HepG2 (cell line): ENCODE data around the gene MFAP3L. TPM values are rescaled to one million over a fixed set of nuclear protein-coding genes. Genes with fewer than 3 reads are reported as not detected.
A peak's percentile ranks its signal among the peaks of the same experiment; 100 is the strongest.

Experiments
- ATAC-seq: fragments of 200-7000 bp; cut with Tn5 transposase; 3 replicates; pipeline ENCODE4 v1.9.1; 2020; ENCODE audit warnings: mild to moderate bottlenecking, moderate library complexity
- BruUV-seq: library from RNA; stranded (reverse); fragments of 400-500 nt; replicated peaks from 2 replicates; lab custom pipeline; 2021; lab: Mats Ljungman, UMichigan
- CTCF ChIA-PET: fragments of 300-600 bp; formaldehyde crosslinking; extraction: SDS; loops from one replicate; lab custom pipeline; 2021; ENCODE audit warnings: low total read pairs, inconsistent platforms, low intra/inter-chr PET ratio; lab: Yijun Ruan, JAX
- POLR2A ChIA-PET: fragments of 350-600 bp; sonication (Branson Sonifier 250); formaldehyde crosslinking; loops from one replicate; lab custom pipeline; 2020; ENCODE audit warnings: antibody characterized with exemption, inconsistent platforms; lab: Yijun Ruan, JAX
- DNase-seq: peaks from one replicate; pipeline ENCODE4 v3.0.0-alpha.2; 2015; ENCODE audit warnings: low spot score
- FAIRE-seq: peaks from 3 replicates; lab custom pipeline; 2011; peaks lifted over from hg19 to GRCh38; lab: Jason Lieb, UNC
- H2AFZ ChIP-seq: one replicate; pipeline ENCODE4 v1.6.1; 2011; ENCODE audit warnings: low read length, inconsistent platforms
- H3K27ac ChIP-seq: fragments of 300-600 bp; 3 replicates; pipeline ENCODE4 v1.8.0; 2011; ENCODE audit warnings: mixed run types, mild to moderate bottlenecking, mixed read lengths, low read length, inconsistent platforms; ENCODE audit not compliant: insufficient read depth; ENCODE audit errors: extremely low read length
- H3K27me3 ChIP-seq, 2 experiments: fragments of 200-600 bp in 1 of 2; 2 replicates in 1 of 2; 3 replicates in 1 of 2; pipeline versions ENCODE4 v1.6.0 to v1.8.0; 2011; ENCODE audit warnings: low read length in 2 of 2, mild to moderate bottlenecking in 2 of 2, moderate library complexity in 2 of 2, inconsistent platforms in 1 of 2; ENCODE audit not compliant: insufficient read depth in 2 of 2, control insufficient read depth in 1 of 2
- H3K36me3 ChIP-seq, 2 experiments: fragments of 200-600 bp in 1 of 2; replicated peaks in 1 of 2; 2 replicates in 1 of 2; 3 replicates in 1 of 2; pipeline versions ENCODE4 v1.5.1 to v1.8.0; 2011; ENCODE audit warnings: low read length in 2 of 2, inconsistent platforms in 1 of 2; ENCODE audit not compliant: insufficient read depth in 2 of 2, control insufficient read depth in 1 of 2
- H3K4me1 ChIP-seq: 2 replicates; pipeline ENCODE4 v1.5.1; 2012; ENCODE audit warnings: low read length, inconsistent platforms; ENCODE audit not compliant: insufficient read depth
- H3K4me2 ChIP-seq: 2 replicates; pipeline ENCODE4 v1.6.0; 2011; ENCODE audit warnings: low read depth, low read length, inconsistent platforms
- H3K4me3 ChIP-seq, 3 experiments: fragments of 200-600 bp in 1 of 3; sonication (generic), shearing (Covaris generic) in 1 of 3; replicated peaks in 1 of 3; 2 replicates each; pipeline ENCODE4 v1.5.1; 2011 to 2016; ENCODE audit warnings: low read length in 3 of 3, inconsistent platforms in 2 of 3, low read depth in 2 of 3, mild to moderate bottlenecking in 2 of 3, control low read depth in 1 of 3, mixed read lengths in 1 of 3; ENCODE audit not compliant: insufficient read depth in 1 of 3
- H3K79me2 ChIP-seq: one replicate; pipeline ENCODE4 v1.6.1; 2011; ENCODE audit warnings: low read length, inconsistent platforms; ENCODE audit not compliant: insufficient read depth
- H3K9ac ChIP-seq: 2 replicates; pipeline ENCODE4 v1.6.0; 2011; ENCODE audit warnings: mild to moderate bottlenecking, low read depth, low read length, inconsistent platforms; ENCODE audit not compliant: insufficient read depth
- H3K9me3 ChIP-seq: 2 replicates; pipeline ENCODE4 v1.5.1; 2012; ENCODE audit warnings: mild to moderate bottlenecking, low read length
- H4K20me1 ChIP-seq: 2 replicates; pipeline ENCODE4 v1.6.0; 2011; ENCODE audit warnings: inconsistent platforms, mild to moderate bottlenecking, low read length, moderate library complexity; ENCODE audit not compliant: insufficient read depth
- RAD21 ChIP-seq: fragments of 450-650 bp; formaldehyde crosslinking; IDR thresholded peaks from 2 replicates; pipeline ENCODE4 v1.5.0; 2020; ENCODE audit warnings: mild to moderate bottlenecking
- RFX5 ChIP-seq: IDR thresholded peaks from 2 replicates; pipeline ENCODE4 v1.6.1; 2011; ENCODE audit warnings: low read depth, low read length, improper control_type of control experiment
- SMARCC2 ChIP-seq: fragments of 450-650 bp; IDR thresholded peaks from 2 replicates; pipeline ENCODE4 v1.6.1; 2017; ENCODE audit warnings: antibody characterized with exemption, mild to moderate bottlenecking
- STAG1 ChIP-seq: sonication (generic); formaldehyde crosslinking; IDR thresholded peaks from 2 replicates; pipeline ENCODE4 v1.4.0; 2020; ENCODE audit warnings: missing genetic modification reagents
- XRCC5 ChIP-seq: fragments of 200-400 bp; formaldehyde crosslinking; optimal IDR thresholded peaks from 2 replicates; pipeline ENCODE3; 2017; ENCODE audit warnings: mild to moderate bottlenecking, low read length
- ZNF292 ChIP-seq: sonication (generic); formaldehyde crosslinking; IDR thresholded peaks from 2 replicates; pipeline ENCODE4 v1.8.1; 2022; ENCODE audit warnings: mild to moderate bottlenecking, low read depth, missing genetic modification reagents, borderline replicate concordance
- ZNF777 ChIP-seq: sonication (generic); formaldehyde crosslinking; IDR thresholded peaks from 2 replicates; pipeline ENCODE4 v1.4.0; 2020; ENCODE audit warnings: missing genetic modification reagents
- ZSCAN9 ChIP-seq: IDR thresholded peaks from 2 replicates; pipeline ENCODE4 v1.6.1; 2016; ENCODE audit warnings: borderline replicate concordance
- WGBS: methylation state at CpG from one replicate; pipeline ENCODE4 v1.1.6; 2017; ENCODE audit warnings: low lambda C conversion rate; 5-methylcytosine and 5-hydroxymethylcytosine counted together
- in situ Hi-C: cut with HindIII; loops from 2 replicates; pipeline ENCODE4 v1.10.0; 2017; ENCODE audit warnings: low pct_unique_long_range_greater_than_20kb; ENCODE audit not compliant: extremely low pct_ligation_motif_present
- intact Hi-C: fragments of 100-400 bp; cut with micrococcal nuclease; formaldehyde crosslinking; loops from one replicate; pipeline ENCODE4 v1.10.0; 2022; ENCODE audit not compliant: unreplicated experiment
- polyA plus RNA-seq, 8 experiments: library from polyadenylated mRNA; depleted of rRNA in 3 of 8; stranded (reverse) in 7 of 8; unstranded in 1 of 8; fragments of >200 nt; fragmentation: Illumina TruSeq in 4 of 8; extraction: Trizol in 4 of 8; gene quantifications; 2 replicates each; pipeline versions ENCODE4 v1.2.1 to v1.2.3, GENCODE V29; 2011 to 2016; ENCODE audit warnings: low read depth in 4 of 8, missing spikeins in 1 of 8, mixed read lengths in 1 of 8; ENCODE audit not compliant: insufficient read depth in 1 of 8
- total RNA-seq, 5 experiments: library from RNA; depleted of rRNA; stranded (reverse); fragments of >200 nt; fragmentation: Illumina TruSeq; extraction: Trizol; gene quantifications; 2 replicates each; pipeline ENCODE4 v1.2.3, GENCODE V29; 2016; ENCODE audit warnings: low read depth in 1 of 5
- TF ChIP-seq, protein P1 (sequence below): sonication (generic); formaldehyde crosslinking; IDR thresholded peaks from 2 replicates; pipeline ENCODE4 v1.5.0; 2020; ENCODE audit warnings: mild to moderate bottlenecking, missing genetic modification reagents, moderate library complexity

The MFAP3L gene
- total and polyA plus RNA-seq, 2 of the 13 experiments (the other 11 are each of a cell fraction or from before 2014, with no cell fraction given): 1.5 to 3.6 TPM

DNA sequence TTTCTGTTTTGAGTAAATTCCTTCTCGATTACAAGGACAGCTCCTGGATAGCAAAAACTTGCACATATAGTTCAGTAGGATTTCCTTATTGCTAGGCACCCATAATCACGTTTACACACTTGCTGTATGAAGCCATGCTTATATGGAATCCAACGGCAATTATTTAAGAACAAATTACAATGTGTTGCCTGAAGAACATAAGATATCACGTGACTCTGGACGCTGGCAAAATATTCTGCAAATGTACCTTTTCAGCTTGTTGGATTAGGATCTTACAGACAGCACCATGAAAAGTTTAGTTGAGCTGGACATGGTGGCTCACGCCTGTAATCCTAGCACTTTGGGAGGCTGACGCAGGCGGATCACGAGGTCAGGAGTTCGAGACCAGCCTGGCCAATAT lies 17.4 kb downstream of the MFAP3L start:
- no peak overlapping the region for H3K27ac ChIP-seq
- H3K9me3 ChIP-seq: no peaks in the 10 kb centered on the region
- H3K4me1 ChIP-seq: no peaks in the 10 kb centered on the region
- TF ChIP-seq ZSCAN9 (no peak), SMARCC2 (no peak), XRCC5 (no peak), RAD21 (CRISPR knock-in tag) (no peak), ZNF292 (CRISPR knock-in tag) (no peak)
- WGBS: 83% methylated on average over 10 of the region's 10 CpGs
- no peak overlapping the region for H2AFZ ChIP-seq
- H3K79me2 ChIP-seq: no peaks in the 10 kb centered on the region
- no TSS peak for BruUV-seq
- FAIRE-seq (no peak), ATAC-seq (no peak), DNase-seq (no peak)
- H4K20me1 ChIP-seq: no peaks in the 10 kb centered on the region
- POLR2A ChIA-PET: no interaction called here
- no peak overlapping the region for H3K9ac ChIP-seq
- no peak overlapping the region for H3K4me2 ChIP-seq
- intact Hi-C loops (no loop called here), in situ Hi-C loops (no loop called here)
- no peak overlapping the region for H3K4me3 ChIP-seq
- CTCF ChIA-PET: no interaction called here
- no peaks in the 10 kb centered on the region for H3K27me3 ChIP-seq
- H3K36me3 ChIP-seq: no peaks in the 10 kb centered on the region

DNA sequence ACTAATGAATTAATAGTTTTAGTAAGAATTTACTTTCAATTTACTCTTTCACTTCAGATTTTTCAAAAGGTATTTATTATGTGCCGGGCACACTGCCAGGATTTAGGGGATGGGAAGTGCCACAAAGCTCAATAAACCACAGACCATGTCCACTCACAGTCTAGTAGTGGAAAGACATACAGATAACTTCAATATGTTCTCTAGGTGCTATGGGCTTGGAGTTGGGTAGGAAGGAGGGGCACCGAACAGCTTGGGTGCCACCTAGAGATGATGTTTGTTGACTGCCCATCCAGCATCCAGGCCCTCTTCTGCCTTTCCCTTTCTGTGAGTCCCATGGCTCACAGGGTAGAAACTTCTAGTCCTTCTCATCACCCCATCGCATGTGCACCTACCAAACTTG lies 17.8 kb downstream of the MFAP3L start:
- H3K79me2 ChIP-seq: no peaks in the 10 kb centered on the region
- peak; percentile 48; the same call in 2 of the 3 replicates for ATAC-seq
- no peak for FAIRE-seq
- H4K20me1 ChIP-seq: no peaks in the 10 kb centered on the region
- BruUV-seq: no TSS peak
- H3K4me1 ChIP-seq: no peaks in the 10 kb centered on the region
- DNase-seq: no peak
- no peaks in the 10 kb centered on the region for H3K9me3 ChIP-seq
- TF ChIP-seq, protein P1, sequence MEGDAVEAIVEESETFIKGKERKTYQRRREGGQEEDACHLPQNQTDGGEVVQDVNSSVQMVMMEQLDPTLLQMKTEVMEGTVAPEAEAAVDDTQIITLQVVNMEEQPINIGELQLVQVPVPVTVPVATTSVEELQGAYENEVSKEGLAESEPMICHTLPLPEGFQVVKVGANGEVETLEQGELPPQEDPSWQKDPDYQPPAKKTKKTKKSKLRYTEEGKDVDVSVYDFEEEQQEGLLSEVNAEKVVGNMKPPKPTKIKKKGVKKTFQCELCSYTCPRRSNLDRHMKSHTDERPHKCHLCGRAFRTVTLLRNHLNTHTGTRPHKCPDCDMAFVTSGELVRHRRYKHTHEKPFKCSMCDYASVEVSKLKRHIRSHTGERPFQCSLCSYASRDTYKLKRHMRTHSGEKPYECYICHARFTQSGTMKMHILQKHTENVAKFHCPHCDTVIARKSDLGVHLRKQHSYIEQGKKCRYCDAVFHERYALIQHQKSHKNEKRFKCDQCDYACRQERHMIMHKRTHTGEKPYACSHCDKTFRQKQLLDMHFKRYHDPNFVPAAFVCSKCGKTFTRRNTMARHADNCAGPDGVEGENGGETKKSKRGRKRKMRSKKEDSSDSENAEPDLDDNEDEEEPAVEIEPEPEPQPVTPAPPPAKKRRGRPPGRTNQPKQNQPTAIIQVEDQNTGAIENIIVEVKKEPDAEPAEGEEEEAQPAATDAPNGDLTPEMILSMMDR (CRISPR knock-in tag): peak; percentile 39; the same call in 1 of the 2 replicates
- no peak for TF ChIP-seq ZNF777
- peak; percentile 44 for TF ChIP-seq STAG1
- TF ChIP-seq RFX5: no peak
- no peak overlapping the region for H3K27ac ChIP-seq
- no peak overlapping the region for H3K4me3 ChIP-seq
- WGBS: 78% methylated on average over 3 of the region's 3 CpGs
- no peak overlapping the region for H3K4me2 ChIP-seq
- H2AFZ ChIP-seq: no peak overlapping the region
- in situ Hi-C loops (no loop called here), intact Hi-C loops (no loop called here)
- ChIA-PET CTCF (no interaction called here), POLR2A (no interaction called here)
- no peak overlapping the region for H3K9ac ChIP-seq
- H3K27me3 ChIP-seq: no peaks in the 10 kb centered on the region
- H3K36me3 ChIP-seq: no peaks in the 10 kb centered on the region
